GM12878 (cell line): ENCODE results near the gene PAPLN. TPM values are rescaled to one million over a fixed set of nuclear protein-coding genes. Genes with fewer than 3 reads are reported as not detected.

Experiments
- ATAC-seq: fragments of 200-7000 bp; cut with Tn5 transposase; 3 replicates; pipeline ENCODE4 v1.9.1; 2020; ENCODE audit warnings: mild to moderate bottlenecking, moderate library complexity
- BruUV-seq: library from RNA; stranded (reverse); fragments of 400-500 nt; replicated peaks from 2 replicates; lab custom pipeline; 2021; lab: Mats Ljungman, UMichigan
- CTCF ChIA-PET: fragments of 300-600 bp; sonication (Branson Sonifier 250); formaldehyde crosslinking; extraction: SDS; loops from one replicate; lab custom pipeline; 2021; ENCODE audit warnings: inconsistent platforms; lab: Yijun Ruan, JAX
- POLR2A ChIA-PET: fragments of 350-600 bp; formaldehyde crosslinking; extraction: SDS; loops from one replicate; lab custom pipeline; 2021; ENCODE audit warnings: inconsistent platforms; lab: Charles Lee
- RAD21 ChIA-PET: fragments of 300-600 bp; sonication (Branson Sonifier 250); formaldehyde crosslinking; loops from one replicate; lab custom pipeline; 2023; ENCODE audit warnings: antibody characterized with exemption; ENCODE audit not compliant: unreplicated experiment; lab: Charles Lee
- SMC1A ChIA-PET: fragments of 300-600 bp; sonication (Branson Sonifier 250); formaldehyde crosslinking; loops from one replicate; lab custom pipeline; 2023; ENCODE audit not compliant: unreplicated experiment, uncharacterized antibody; lab: Charles Lee
- DNase-seq: peaks from one replicate; pipeline ENCODE4 v3.0.0-alpha.2; 2011; ENCODE audit warnings: low read depth, low spot score
- FAIRE-seq: peaks from 3 replicates; lab custom pipeline; 2011; peaks lifted over from hg19 to GRCh38; lab: Jason Lieb, UNC
- H2AFZ ChIP-seq: 2 replicates; pipeline ENCODE4 v1.6.0; 2011; ENCODE audit warnings: low read depth, low read length, control low read depth; ENCODE audit not compliant: control insufficient read depth
- H3K27ac ChIP-seq: 2 replicates; pipeline ENCODE4 v1.5.1; 2011; ENCODE audit warnings: control low read depth; ENCODE audit not compliant: control insufficient read depth, insufficient read depth
- H3K27me3 ChIP-seq, 2 experiments: replicated peaks in 1 of 2; 2 replicates each; pipeline versions ENCODE4 v1.6.0 to v1.6.1; 2011; ENCODE audit warnings: low read length in 1 of 2; ENCODE audit not compliant: control insufficient read depth in 2 of 2, insufficient read depth in 2 of 2
- H3K36me3 ChIP-seq, 2 experiments: 2 replicates each; pipeline ENCODE4 v1.5.1; 2011; ENCODE audit warnings: low read length in 1 of 2; ENCODE audit not compliant: control insufficient read depth in 2 of 2, insufficient read depth in 2 of 2
- H3K4me1 ChIP-seq: 2 replicates; pipeline ENCODE4 v1.6.1; 2011; ENCODE audit warnings: mild to moderate bottlenecking, low read length, moderate library complexity, mixed read lengths; ENCODE audit not compliant: control insufficient read depth, insufficient read depth
- H3K4me2 ChIP-seq: 2 replicates; pipeline ENCODE4 v1.6.0; 2011; ENCODE audit warnings: control low read depth; ENCODE audit not compliant: control insufficient read depth, insufficient read depth
- H3K4me3 ChIP-seq: fragments of 200-600 bp; sonication (generic); 2 replicates; pipeline ENCODE4 v1.5.1; 2016
- H3K79me2 ChIP-seq: 2 replicates; pipeline ENCODE4 v1.6.0; 2011; ENCODE audit warnings: low read length; ENCODE audit not compliant: control insufficient read depth, insufficient read depth
- H3K9ac ChIP-seq: 2 replicates; pipeline ENCODE4 v1.8.0; 2011; ENCODE audit warnings: low read length, control low read depth, mixed read lengths; ENCODE audit not compliant: control insufficient read depth, insufficient read depth
- H3K9me3 ChIP-seq: replicated peaks from 3 replicates; pipeline ENCODE4 v1.5.1; 2011; ENCODE audit warnings: mild to moderate bottlenecking, low read length; ENCODE audit not compliant: control insufficient read depth, insufficient read depth
- H4K20me1 ChIP-seq: 2 replicates; pipeline ENCODE4 v1.6.0; 2011; ENCODE audit not compliant: control insufficient read depth, insufficient read depth
- ASH2L ChIP-seq: fragments of 300-600, 200-600 bp; sonication (generic); IDR thresholded peaks from 2 replicates; pipeline ENCODE4 v1.6.1; 2017; ENCODE audit warnings: low read depth, mild to moderate bottlenecking, borderline replicate concordance
- CBFB ChIP-seq: IDR thresholded peaks from 2 replicates; pipeline ENCODE4 v1.6.1; 2016; ENCODE audit warnings: antibody characterized with exemption, low read depth
- KAT2A ChIP-seq: conservative IDR thresholded peaks from 2 replicates; pipeline ENCODE4 v1.6.1; 2011; ENCODE audit warnings: low read depth, low read length; ENCODE audit not compliant: control insufficient read depth
- NR2F1 ChIP-seq: fragments of 450-650 bp; conservative IDR thresholded peaks from 2 replicates; pipeline ENCODE4 v1.6.1; 2017; ENCODE audit warnings: mild to moderate bottlenecking
- PAX5 ChIP-seq: IDR thresholded peaks from 2 replicates; pipeline ENCODE4 v1.6.1; 2011; ENCODE audit warnings: low read depth, low read length, borderline replicate concordance
- RAD21 ChIP-seq: IDR thresholded peaks from 2 replicates; pipeline ENCODE4 v1.6.1; 2011; ENCODE audit warnings: mild to moderate bottlenecking, low read depth, low read length, moderate library complexity; ENCODE audit not compliant: insufficient read depth
- ZBTB4 ChIP-seq: fragments of 450-650 bp; formaldehyde crosslinking; IDR thresholded peaks from 2 replicates; pipeline ENCODE4 v1.4.0; 2022; ENCODE audit warnings: mild to moderate bottlenecking, moderate library complexity
- ZNF24 ChIP-seq: fragments of 450-650 bp; IDR thresholded peaks from 2 replicates; pipeline ENCODE4 v1.6.1; 2017; ENCODE audit warnings: antibody characterized with exemption, mild to moderate bottlenecking
- WGBS: methylation state at CpG from one replicate; pipeline ENCODE4 v1.1.6; 2016; ENCODE audit warnings: low lambda C conversion rate; ENCODE audit not compliant: insufficient replicate concordance, insufficient coverage; ENCODE audit errors: missing lambda C conversion rate; 5-methylcytosine and 5-hydroxymethylcytosine counted together
- in situ Hi-C: fragments of 300-500 bp; cut with MboI; formaldehyde crosslinking; loops from 9 replicates; pipeline ENCODE4 v1.14.3; 2018; ENCODE audit warnings: mixed read lengths
- intact Hi-C: fragments of 100-400 bp; cut with micrococcal nuclease; formaldehyde crosslinking; loops from one replicate; pipeline ENCODE4 v1.14.2; 2022; ENCODE audit not compliant: unreplicated experiment
- polyA plus RNA-seq, 11 experiments: library from polyadenylated mRNA; depleted of rRNA in 4 of 11; unstranded in 6 of 11; stranded (reverse) in 5 of 11; fragments of >200 nt; fragmentation: Nextera tagmentation in 4 of 11; fragmentation: Illumina TruSeq in 1 of 11; extraction: Ambion mirVana in 4 of 11; extraction: Trizol in 1 of 11; gene quantifications; 1 replicate in 1 of 11; 2 replicates in 10 of 11; pipeline versions ENCODE4 v1.2.1 to v1.2.3, GENCODE V29; 2011 to 2016; ENCODE audit warnings: inconsistent platforms in 2 of 11, missing spikeins in 2 of 11, low read depth in 1 of 11
- total RNA-seq, 4 experiments: library from RNA; depleted of rRNA in 3 of 4; stranded (reverse); fragments of >200 nt in 3 of 4; fragmentation: Illumina TruSeq in 1 of 4; extraction: Trizol in 1 of 4; gene quantifications; 2 replicates each; pipeline versions ENCODE4 v1.2.1 to v1.2.3, GENCODE V29; 2013 to 2021

Gene PAPLN
- total and polyA plus RNA-seq, 10 of the 15 experiments (the other 5 are each of a cell fraction or from before 2014, with no cell fraction given), result 1.8 to 19.8 (median 7.4) TPM

- H3K4me3 ChIP-seq, result no peak overlapping the region
- ATAC-seq, result no peak
- no peaks in the 10 kb centered on the region for H3K9me3 ChIP-seq
- H3K9ac ChIP-seq, result no peak overlapping the region
- no peaks in the 10 kb centered on the region for H3K36me3 ChIP-seq
- 95% methylated on average over 3 of the region's 3 CpGs for WGBS
- ChIA-PET RAD21 (interaction anchor here (0.8 to 1.4 kb wide), 3 partner anchors 10 to 43 kb away, joined by 3 read pairs; no protein-coding TSS in a partner anchor), CTCF (interaction anchor here (0.9 to 2.5 kb wide), 3 partner anchors 10 to 93 kb away, joined by 3 to 9 read pairs (median 7); no protein-coding TSS in a partner anchor), POLR2A (interaction anchor here (0.5 to 0.9 kb wide), 3 partner anchors 15 to 34 kb away, joined by 3 to 5 read pairs (median 3); no protein-coding TSS in a partner anchor), SMC1A (interaction anchor here (1.5 to 2.7 kb wide), 4 partner anchors 8 to 206 kb away, joined by 3 to 13 read pairs (median 4); no protein-coding TSS in a partner anchor)
- in situ Hi-C loops, result no loop called here
- no peak overlapping the region for H2AFZ ChIP-seq
- no peak for FAIRE-seq
- TF ChIP-seq ZBTB4, result no peak
- TF ChIP-seq ASH2L, result no peak
- TF ChIP-seq KAT2A, result no peak
- no peak for TF ChIP-seq CBFB
- no peak for TF ChIP-seq RAD21
- TF ChIP-seq NR2F1, result no peak
- no peak for TF ChIP-seq ZNF24
- TF ChIP-seq PAX5, result no peak
- no peaks in the 10 kb centered on the region; a peak in 1 of 4 replicates for H3K27me3 ChIP-seq
- no peaks in the 10 kb centered on the region for H4K20me1 ChIP-seq
- no peak overlapping the region for H3K27ac ChIP-seq
- H3K4me1 ChIP-seq, result peaks cover 14% of the 10 kb centered on the region
- no peaks in the 10 kb centered on the region for H3K79me2 ChIP-seq
- intact Hi-C loops, result no loop called here
- no peak for DNase-seq
- BruUV-seq, result no TSS peak
- H3K4me2 ChIP-seq, result no peak overlapping the region
Observed at GRCh38 chr14:73265721-73266046, 28.4 kb downstream of the PAPLN start.
